ENCODE data around the gene UFSP1. TPM values are rescaled to one million over a fixed set of nuclear protein-coding genes. Genes with fewer than 3 reads are reported as not detected.

The UFSP1 gene
- total and polyA plus RNA-seq, 2 experiments from 2014 or later: 3.9 to 4.2 TPM

GRCh38 chr7:100867776-100868485 lies 21.6 kb downstream of the UFSP1 start:
- peak; percentile 55 for DNase-seq (ENCODE audit: low spot score)

GRCh38 chr7:100867040-100867775 lies 22.3 kb downstream of the UFSP1 start, which contains the start of gene TRIP6:
Gene TRIP6, plus strand, starts transcription at chr7:100867387. Its CDS starts 111 bp downstream, at chr7:100867498.
- H3K36me3 ChIP-seq (replicated peaks; ENCODE audit: insufficient read depth, low read depth): no peaks in the 10 kb centered on the region
- H3K27ac ChIP-seq: peak within 1 kb of the TSS; percentile 93
- H4K20me1 ChIP-seq (ENCODE audit: insufficient read depth, poor library complexity, severe bottlenecking): no peaks in the 10 kb centered on the region
- no peaks in the 10 kb centered on the region for H3K9me3 ChIP-seq (ENCODE audit: low read depth)
- WGBS (ENCODE audit: low lambda C conversion rate, missing lambda C conversion rate): 2% methylated on average over 34 of the region's 42 CpGs
- H3K4me3 ChIP-seq: peak within 1 kb of the TSS; percentile 82
- H3K4me1 ChIP-seq (ENCODE audit: insufficient read depth): peaks cover 14% of the 10 kb centered on the region
- TF ChIP-seq EZH2phosphoT487 (IDR thresholded peaks at IDR 0.05; ENCODE audit: low read depth, severe bottlenecking, unreplicated experiment) (no peak), CTCF (IDR thresholded peaks at IDR 0.05; ENCODE audit: poor library complexity) (no peak), EZH2 (IDR thresholded peaks at IDR 0.05; ENCODE audit: borderline replicate concordance) (no peak)
- DNase-seq (ENCODE audit: low spot score): peak; percentile 93
- H3K79me2 ChIP-seq: peaks cover 33% of the 10 kb centered on the region
- peak within 1 kb of the TSS; percentile 20 for H2AFZ ChIP-seq
- H3K4me2 ChIP-seq: peak within 1 kb of the TSS; percentile 99
- no peaks in the 10 kb centered on the region for H3K9me2 ChIP-seq (replicated peaks; ENCODE audit: insufficient read depth)
- no peaks in the 10 kb centered on the region for H3K27me3 ChIP-seq

More at GRCh38 chr7:100867776-100868485, 21.6 kb downstream of the UFSP1 start:
- Histone ChIP-seq H3K9me3 (ENCODE audit: low read depth) (no peaks in the 10 kb centered on the region), H2AFZ (peak overlapping the region; percentile 20), H4K20me1 (ENCODE audit: insufficient read depth, poor library complexity, severe bottlenecking) (no peaks in the 10 kb centered on the region), H3K9me2 (replicated peaks; ENCODE audit: insufficient read depth) (no peaks in the 10 kb centered on the region), H3K4me2 (peak overlapping the region; percentile 99), H3K4me1 (ENCODE audit: insufficient read depth) (peaks cover 14% of the 10 kb centered on the region), H3K79me2 (peaks cover 33% of the 10 kb centered on the region), H3K36me3 (replicated peaks; ENCODE audit: insufficient read depth, low read depth) (no peaks in the 10 kb centered on the region), H3K27me3 (no peaks in the 10 kb centered on the region), H3K4me3 (peak overlapping the region; percentile 82), H3K27ac (peak overlapping the region; percentile 93)
- TF ChIP-seq EZH2phosphoT487 (IDR thresholded peaks at IDR 0.05; ENCODE audit: low read depth, severe bottlenecking, unreplicated experiment) (no peak), CTCF (IDR thresholded peaks at IDR 0.05; ENCODE audit: poor library complexity) (no peak), EZH2 (IDR thresholded peaks at IDR 0.05; ENCODE audit: borderline replicate concordance) (no peak)
- WGBS (ENCODE audit: low lambda C conversion rate, missing lambda C conversion rate): 14% methylated on average over 23 of the region's 27 CpGs

GRCh38 chr7:100866729-100867039 lies 22.8 kb downstream of the UFSP1 start:
- peak overlapping the region; percentile 14 for H3K4me3 ChIP-seq
- H3K79me2 ChIP-seq: peaks cover 33% of the 10 kb centered on the region
- H3K27me3 ChIP-seq: no peaks in the 10 kb centered on the region
- no peak for DNase-seq (ENCODE audit: low spot score)
- peaks cover 14% of the 10 kb centered on the region for H3K4me1 ChIP-seq (ENCODE audit: insufficient read depth)
- H3K9me2 ChIP-seq (replicated peaks; ENCODE audit: insufficient read depth): no peaks in the 10 kb centered on the region
- WGBS (ENCODE audit: low lambda C conversion rate, missing lambda C conversion rate): 63% methylated on average over 5 of the region's 5 CpGs
- H3K36me3 ChIP-seq (replicated peaks; ENCODE audit: insufficient read depth, low read depth): no peaks in the 10 kb centered on the region
- H2AFZ ChIP-seq: peak overlapping the region; percentile 20
- no peak for TF ChIP-seq EZH2 (IDR thresholded peaks at IDR 0.05; ENCODE audit: borderline replicate concordance)
- TF ChIP-seq EZH2phosphoT487 (IDR thresholded peaks at IDR 0.05; ENCODE audit: low read depth, severe bottlenecking, unreplicated experiment): no peak
- no peak for TF ChIP-seq CTCF (IDR thresholded peaks at IDR 0.05; ENCODE audit: poor library complexity)
- H3K9me3 ChIP-seq (ENCODE audit: low read depth): no peaks in the 10 kb centered on the region
- no peaks in the 10 kb centered on the region for H4K20me1 ChIP-seq (ENCODE audit: insufficient read depth, poor library complexity, severe bottlenecking)
- peak overlapping the region; percentile 99 for H3K4me2 ChIP-seq
- peak overlapping the region; percentile 93 for H3K27ac ChIP-seq
